Mucosa of descending colon (tissue), 3 donors: ENCODE results near the gene TK1. TPM values are rescaled to one million over a fixed set of nuclear protein-coding genes. Genes with fewer than 3 reads are reported as not detected.

Experiments
- ATAC-seq: fragments of 200-7000 bp; cut with Tn5 transposase; one replicate; pipeline ENCODE4 v1.9.1; 2020; ENCODE audit warnings: mild to moderate bottlenecking, moderate library complexity
- DNase-seq, 3 donors: peaks; one replicate each; pipeline ENCODE4 v3.0.0-alpha.2; 2020
- H3K36me3 ChIP-seq: fragments of 200-600 bp; one replicate; pipeline ENCODE4 v1.8.0; 2021; ENCODE audit warnings: low read depth, mild to moderate bottlenecking
- H3K4me1 ChIP-seq: fragments of 200-600 bp; one replicate; pipeline ENCODE4 v1.8.0; 2021; ENCODE audit warnings: low read depth, mild to moderate bottlenecking
- H3K4me3 ChIP-seq: fragments of 200-600 bp; one replicate; pipeline ENCODE4 v1.8.0; 2021; ENCODE audit warnings: mild to moderate bottlenecking
- H3K9me3 ChIP-seq: fragments of 200-600 bp; one replicate; pipeline ENCODE4 v1.8.0; 2021; ENCODE audit warnings: mild to moderate bottlenecking
- CTCF ChIP-seq: fragments of 200-600 bp; IDR thresholded peaks from one replicate; pipeline ENCODE4 v1.8.0; 2022; ENCODE audit warnings: antibody characterized with exemption, mild to moderate bottlenecking
- intact Hi-C, 2 donors: fragments of 100-400 bp; cut with DNase I in 1 of 2; cut with micrococcal nuclease in 1 of 2; formaldehyde crosslinking; loops; one replicate each; pipeline versions ENCODE4 v1.11.0 to v1.11.1; 2022; cut with DNase I, micrococcal nuclease
- total RNA-seq, 3 donors: library from RNA; stranded (reverse); fragmentation: NEBNext Ultra II Directional in 2 of 3; extraction: Animal tissue kit (Norgen Biotek cat#: 25700) in 2 of 3; gene quantifications; one replicate each; pipeline versions ENCODE4 v1.2.1 to v1.2.4, GENCODE V29; 2021 to 2023
- donor health status: DM: no; HTN: no; CAD: no; lungs with moderate emphysema.
- donor health status: DM: no; HTN: no; CAD: no.
- donor health status: DM: no; HTN: yes; CAD: no.

Gene TK1
- total RNA-seq, 3 donors from 2014 or later: 8.9 to 46.5 (median 10.2) TPM

- DNase-seq (no peak), ATAC-seq (no peak)
- intact Hi-C loops: no loop called here
- H3K4me1 ChIP-seq: no peaks in the 10 kb centered on the region
- no peak overlapping the region for H3K4me3 ChIP-seq
- H3K36me3 ChIP-seq: no peaks in the 10 kb centered on the region
- H3K9me3 ChIP-seq: no peaks in the 10 kb centered on the region
- TF ChIP-seq CTCF: no peak
Measured at GRCh38 chr17:78232859-78233173, 46.0 kb upstream of the TK1 start.

- no peaks in the 10 kb centered on the region for H3K9me3 ChIP-seq
- ATAC-seq (no peak), DNase-seq (no peak)
- H3K4me3 ChIP-seq: no peak overlapping the region
- intact Hi-C loops: no loop called here
- H3K36me3 ChIP-seq: no peaks in the 10 kb centered on the region
- TF ChIP-seq CTCF: no peak
- no peaks in the 10 kb centered on the region for H3K4me1 ChIP-seq
Measured at GRCh38 chr17:78231991-78232858, 45.4 kb upstream of the TK1 start.

GRCh38 chr17:78230996-78231935, 44.4 kb upstream of the TK1 start, which contains the start of gene TMEM235:
TSS of gene TMEM235 (plus strand) at chr17:78231631. CDS start at chr17:78232024, 393 bp downstream.
- H3K9me3 ChIP-seq: no peaks in the 10 kb centered on the region
- TF ChIP-seq CTCF: no peak
- no peak for ATAC-seq
- intact Hi-C loops: no loop called here
- no peak for DNase-seq
- H3K4me3 ChIP-seq: no peak within 1 kb of the TSS
- no peaks in the 10 kb centered on the region for H3K36me3 ChIP-seq
- H3K4me1 ChIP-seq: no peaks in the 10 kb centered on the region

- ATAC-seq (no peak), DNase-seq (no peak)
- TF ChIP-seq CTCF: no peak
- Histone ChIP-seq H3K9me3 (no peaks in the 10 kb centered on the region), H3K36me3 (no peaks in the 10 kb centered on the region), H3K4me1 (no peaks in the 10 kb centered on the region), H3K4me3 (no peak overlapping the region)
- intact Hi-C loops: no loop called here
Measured at GRCh38 chr17:78230252-78230962, 43.6 kb upstream of the TK1 start.

- Histone ChIP-seq H3K4me1 (no peaks in the 10 kb centered on the region), H3K36me3 (no peaks in the 10 kb centered on the region), H3K9me3 (no peaks in the 10 kb centered on the region), H3K4me3 (no peak overlapping the region)
- intact Hi-C loops: no loop called here
- no peak for DNase-seq
- ATAC-seq: no peak
- no peak for TF ChIP-seq CTCF
Measured at GRCh38 chr17:78228176-78228575, 41.3 kb upstream of the TK1 start.
